PC-3 (cell line): ENCODE measurements around the gene TMEM223. TPM values are rescaled to one million over a fixed set of nuclear protein-coding genes. Genes with fewer than 3 reads are reported as not detected.
A peak's percentile ranks its signal among the peaks of the same experiment; 100 is the strongest.

Experiments used
- ATAC-seq: fragments of 200-7000 bp; cut with Tn5 transposase; 2 replicates; pipeline ENCODE4 v1.9.1; 2020; ENCODE audit warnings: mild to moderate bottlenecking, moderate library complexity
- BruUV-seq: library from RNA; stranded (reverse); fragments of 400-500 nt; replicated peaks from 2 replicates; lab custom pipeline; 2021; lab: Mats Ljungman, UMichigan
- CTCF ChIA-PET: fragments of 300-600 bp; sonication (Branson Sonifier 250); formaldehyde crosslinking; loops from one replicate; lab custom pipeline; 2022; ENCODE audit warnings: antibody characterized with exemption; lab: Charles Lee
- POLR2A ChIA-PET: fragments of 300-600 bp; sonication (Branson Sonifier 250); formaldehyde crosslinking; loops from one replicate; lab custom pipeline; 2022; ENCODE audit warnings: antibody characterized with exemption; ENCODE audit not compliant: unreplicated experiment; lab: Charles Lee
- DNase-seq: peaks from one replicate; pipeline ENCODE4 v3.0.0-alpha.2; 2015
- H2AFZ ChIP-seq: fragments of 300-600 bp; sonication (generic); 2 replicates; pipeline ENCODE4 v1.6.0; 2016; ENCODE audit warnings: antibody characterized with exemption, low read length
- H3F3A ChIP-seq: fragments of 300-600 bp; sonication (generic); one replicate; pipeline ENCODE4 v1.6.0; 2017; ENCODE audit warnings: antibody characterized with exemption, low read length, control low read depth, mild to moderate bottlenecking; ENCODE audit not compliant: unreplicated experiment
- H3K27ac ChIP-seq: fragments of 300-600 bp; sonication (generic); 2 replicates; pipeline ENCODE4 v1.5.1; 2016; ENCODE audit warnings: mild to moderate bottlenecking, low read length
- H3K27me3 ChIP-seq: fragments of 300-600 bp; sonication (generic); 2 replicates; pipeline ENCODE4 v1.6.1; 2016; ENCODE audit warnings: low read length, mixed read lengths
- H3K36me3 ChIP-seq: fragments of 300-600 bp; sonication (generic); 2 replicates; pipeline ENCODE4 v1.6.1; 2016; ENCODE audit warnings: low read depth, mixed run types, low read length, mixed read lengths
- H3K4me1 ChIP-seq: fragments of 300-600 bp; sonication (generic); 2 replicates; pipeline ENCODE4 v1.5.1; 2016; ENCODE audit warnings: low read length; ENCODE audit not compliant: insufficient read depth
- H3K4me2 ChIP-seq: fragments of 300-600 bp; sonication (generic); 2 replicates; pipeline ENCODE4 v1.6.0; 2016; ENCODE audit warnings: low read length
- H3K4me3 ChIP-seq: fragments of 300-600 bp; sonication (generic); 2 replicates; pipeline ENCODE4 v1.5.1; 2016; ENCODE audit warnings: mild to moderate bottlenecking, low read length, mixed read lengths
- H3K79me2 ChIP-seq: fragments of 300-600 bp; sonication (generic); 2 replicates; pipeline ENCODE4 v1.6.1; 2017; ENCODE audit warnings: low read length, mixed read lengths
- H3K9ac ChIP-seq: fragments of 300-600 bp; sonication (generic); 2 replicates; pipeline ENCODE4 v1.6.0; 2016; ENCODE audit warnings: mild to moderate bottlenecking, low read length
- H3K9me2 ChIP-seq: fragments of 300-600 bp; sonication (generic); replicated peaks from 2 replicates; pipeline ENCODE4 v1.6.1; 2016; ENCODE audit warnings: mixed run types, low read length, mixed read lengths
- H3K9me3 ChIP-seq: fragments of 300-600 bp; sonication (generic); 2 replicates; pipeline ENCODE4 v1.6.1; 2016; ENCODE audit warnings: low read length, mixed read lengths
- H4K20me1 ChIP-seq: fragments of 300-600 bp; sonication (generic); 2 replicates; pipeline ENCODE4 v1.6.1; 2016; ENCODE audit warnings: low read length, mixed read lengths
- EZH2 ChIP-seq: fragments of 300-600 bp; sonication (generic); IDR thresholded peaks from one replicate; pipeline ENCODE4 v1.6.1; 2017; ENCODE audit warnings: antibody characterized with exemption, mild to moderate bottlenecking, low read length; ENCODE audit not compliant: unreplicated experiment
- EZH2phosphoT487 ChIP-seq: fragments of 300-600 bp; sonication (generic); IDR thresholded peaks from 2 replicates; pipeline ENCODE4 v1.6.1; 2018; ENCODE audit warnings: mild to moderate bottlenecking, antibody characterized with exemption, low read length, borderline replicate concordance
- intact Hi-C: fragments of 100-400 bp; cut with micrococcal nuclease; formaldehyde crosslinking; loops from 2 replicates; pipeline ENCODE4 v1.9.0; 2023
- total RNA-seq: library from RNA; depleted of rRNA; stranded (reverse); fragments of >200 nt; gene quantifications from 2 replicates; pipeline ENCODE4 v1.2.3, GENCODE V29; 2014
- TF ChIP-seq, protein P1 (sequence below): fragments of 300-600 bp; sonication (generic); conservative IDR thresholded peaks from 2 replicates; pipeline ENCODE4 v1.5.1; 2017; ENCODE audit warnings: antibody characterized with exemption, low read depth, mild to moderate bottlenecking, low read length

Gene TMEM223
- total RNA-seq, 1 experiment from 2014 or later: 37.5 TPM

DNA sequence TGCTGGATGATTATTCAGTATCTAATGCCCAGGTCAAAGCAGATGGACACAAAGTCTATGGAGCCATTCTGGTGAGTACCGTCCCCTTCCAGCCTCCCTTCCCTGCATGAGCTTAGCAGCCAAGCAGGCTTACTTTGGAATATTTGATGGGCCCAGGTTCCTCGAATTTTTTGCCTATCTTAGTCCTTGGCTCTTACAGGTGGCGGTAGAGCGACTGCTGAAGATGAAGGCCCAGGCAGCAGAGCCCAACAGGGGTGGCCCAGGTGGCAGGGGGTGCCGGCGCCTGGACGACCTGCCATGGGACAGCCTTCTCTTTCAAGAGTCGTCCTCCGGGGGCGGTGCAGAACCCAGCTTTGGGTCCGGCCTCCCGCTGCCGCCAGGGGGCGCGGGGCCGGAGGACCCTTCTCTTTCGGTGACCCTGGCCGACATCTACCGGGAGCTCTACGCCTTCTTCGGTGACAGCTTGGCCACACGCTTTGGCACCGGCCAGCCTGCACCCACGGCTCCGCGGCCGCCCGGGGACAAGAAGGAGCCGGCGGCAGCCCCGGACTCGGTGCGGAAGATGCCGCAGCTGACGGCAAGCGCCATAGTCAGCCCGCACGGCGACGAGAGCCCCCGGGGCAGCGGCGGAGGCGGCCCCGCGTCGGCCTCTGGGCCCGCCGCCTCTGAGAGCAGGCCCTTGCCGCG, 5.3 kb downstream of the TMEM223 start:
- Histone ChIP-seq H3K4me2 (peak overlapping the region; percentile 84), H3K4me3 (peak overlapping the region; percentile 86), H3F3A (peaks cover 10% of the 10 kb centered on the region), H3K9ac (peak overlapping the region; percentile 91), H3K4me1 (peaks cover 25% of the 10 kb centered on the region), H3K9me3 (no peaks in the 10 kb centered on the region), H3K27me3 (no peaks in the 10 kb centered on the region), H2AFZ (peak overlapping the region; percentile 71), H3K27ac (peak overlapping the region; percentile 90), H3K9me2 (no peaks in the 10 kb centered on the region), H3K79me2 (peaks cover 33% of the 10 kb centered on the region), H4K20me1 (no peaks in the 10 kb centered on the region), H3K36me3 (peaks cover 11% of the 10 kb centered on the region; the same call in 1 of the 2 replicates)
- intact Hi-C loops: loop anchor here (1.0 to 2.0 kb wide), 4 partner anchors 44 to 94 kb away; partner anchors contain the start of gene SLC3A2
- BruUV-seq: no TSS peak
- CTCF ChIA-PET: interaction anchor here (0.6 to 1.8 kb wide), 11 partner anchors 12 to 140 kb away, joined by 3 to 13 read pairs (median 5); partner anchors contain the start of genes GANAB, HNRNPUL2, POLR2G and SLC3A2
- POLR2A ChIA-PET: interaction anchor here (0.6 to 1.4 kb wide), 3 partner anchors 55 to 121 kb away, joined by 3 to 16 read pairs (median 4); partner anchors contain the start of genes C11orf98, CSKMT and HNRNPUL2
- DNase-seq (peak; percentile 95), ATAC-seq (peak; percentile 67)
- TF ChIP-seq EZH2phosphoT487: no peak
- TF ChIP-seq, protein P1, sequence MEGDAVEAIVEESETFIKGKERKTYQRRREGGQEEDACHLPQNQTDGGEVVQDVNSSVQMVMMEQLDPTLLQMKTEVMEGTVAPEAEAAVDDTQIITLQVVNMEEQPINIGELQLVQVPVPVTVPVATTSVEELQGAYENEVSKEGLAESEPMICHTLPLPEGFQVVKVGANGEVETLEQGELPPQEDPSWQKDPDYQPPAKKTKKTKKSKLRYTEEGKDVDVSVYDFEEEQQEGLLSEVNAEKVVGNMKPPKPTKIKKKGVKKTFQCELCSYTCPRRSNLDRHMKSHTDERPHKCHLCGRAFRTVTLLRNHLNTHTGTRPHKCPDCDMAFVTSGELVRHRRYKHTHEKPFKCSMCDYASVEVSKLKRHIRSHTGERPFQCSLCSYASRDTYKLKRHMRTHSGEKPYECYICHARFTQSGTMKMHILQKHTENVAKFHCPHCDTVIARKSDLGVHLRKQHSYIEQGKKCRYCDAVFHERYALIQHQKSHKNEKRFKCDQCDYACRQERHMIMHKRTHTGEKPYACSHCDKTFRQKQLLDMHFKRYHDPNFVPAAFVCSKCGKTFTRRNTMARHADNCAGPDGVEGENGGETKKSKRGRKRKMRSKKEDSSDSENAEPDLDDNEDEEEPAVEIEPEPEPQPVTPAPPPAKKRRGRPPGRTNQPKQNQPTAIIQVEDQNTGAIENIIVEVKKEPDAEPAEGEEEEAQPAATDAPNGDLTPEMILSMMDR: peak; percentile 95
- no peak for TF ChIP-seq EZH2

DNA sequence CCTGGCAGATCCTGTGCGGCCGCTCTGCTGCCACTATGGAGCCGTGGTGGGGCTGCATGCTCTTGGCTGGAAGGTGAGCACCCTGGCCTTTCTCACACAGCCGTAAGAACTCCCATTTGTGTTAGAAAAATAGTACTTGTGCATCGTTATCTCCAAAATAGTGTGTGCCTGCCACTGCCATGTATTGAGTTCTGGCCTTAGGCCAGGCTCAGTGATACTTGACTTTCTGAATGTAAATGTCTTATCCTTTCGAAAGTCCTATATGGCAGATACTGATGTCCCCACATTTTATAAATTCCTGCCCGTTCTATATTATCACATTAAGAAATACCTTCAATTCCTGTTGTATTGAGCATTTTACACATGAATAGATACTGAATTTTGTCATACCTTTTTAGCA, 9.1 kb downstream of the TMEM223 start:
- BruUV-seq: no TSS peak
- Histone ChIP-seq H3K9me2 (no peaks in the 10 kb centered on the region), H3K79me2 (no peaks in the 10 kb centered on the region), H3K9me3 (no peaks in the 10 kb centered on the region), H2AFZ (no peak overlapping the region), H3K4me2 (no peak overlapping the region), H3K27ac (no peak overlapping the region), H3K4me1 (peaks cover 7% of the 10 kb centered on the region), H3K36me3 (peaks cover 11% of the 10 kb centered on the region; the same call in 1 of the 2 replicates), H3K27me3 (no peaks in the 10 kb centered on the region), H3K4me3 (no peak overlapping the region), H4K20me1 (no peaks in the 10 kb centered on the region), H3F3A (peaks cover 8% of the 10 kb centered on the region), H3K9ac (no peak overlapping the region)
- ATAC-seq: no peak
- no peak for TF ChIP-seq EZH2
- TF ChIP-seq EZH2phosphoT487: no peak
- TF ChIP-seq, protein P1: no peak
- no peak for DNase-seq
- intact Hi-C loops: no loop called here
- POLR2A ChIA-PET: no interaction called here
- CTCF ChIA-PET: no interaction called here

DNA sequence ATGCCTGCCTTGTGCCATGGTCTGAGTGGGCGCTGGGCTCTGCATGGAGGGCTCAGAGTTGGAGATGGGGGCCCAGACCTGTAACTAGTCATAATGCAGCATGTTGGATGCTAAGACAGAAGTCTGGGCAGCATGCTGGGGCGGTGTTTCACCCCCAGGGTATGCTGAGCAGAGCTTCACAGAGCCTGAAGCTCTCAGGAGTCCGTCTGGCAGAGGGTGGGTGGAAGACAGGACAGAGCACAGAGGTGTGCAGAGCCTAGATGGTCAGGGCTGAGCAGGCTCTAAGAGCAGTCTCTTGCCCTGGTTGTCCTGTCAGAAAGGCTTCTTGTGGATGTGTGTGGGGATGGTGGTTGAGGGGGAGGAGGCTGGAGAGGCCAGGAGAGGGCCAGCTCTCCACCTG, 13.4 kb downstream of the TMEM223 start:
- Histone ChIP-seq H4K20me1 (no peaks in the 10 kb centered on the region), H3K79me2 (peaks cover 3% of the 10 kb centered on the region; the same call in 1 of the 2 replicates), H3K27ac (no peak overlapping the region), H3K9me2 (no peaks in the 10 kb centered on the region), H3K9ac (no peak overlapping the region), H3K4me3 (no peak overlapping the region), H3K27me3 (no peaks in the 10 kb centered on the region), H3K9me3 (no peaks in the 10 kb centered on the region), H3K4me2 (no peak overlapping the region), H3F3A (no peaks in the 10 kb centered on the region), H3K4me1 (no peaks in the 10 kb centered on the region), H3K36me3 (peaks cover 18% of the 10 kb centered on the region), H2AFZ (no peak overlapping the region)
- intact Hi-C loops: no loop called here
- BruUV-seq: no TSS peak
- ATAC-seq: no peak
- no peak for DNase-seq
- TF ChIP-seq EZH2phosphoT487 (no peak), EZH2 (no peak)
- TF ChIP-seq, protein P1: no peak
- ChIA-PET POLR2A (no interaction called here), CTCF (no interaction called here)
